H9 (cell line): ENCODE measurements around the gene NUPR1. TPM values are rescaled to one million over a fixed set of nuclear protein-coding genes. Genes with fewer than 3 reads are reported as not detected.

Experiments used
- DNase-seq: peaks from one replicate; pipeline ENCODE4 v3.0.0-alpha.2; 2017
- H2AFZ ChIP-seq: one replicate; pipeline ENCODE4 v1.6.1; 2013; ENCODE audit warnings: mild to moderate bottlenecking, low read length, control low read depth, moderate library complexity
- H2AK5ac ChIP-seq: 2 replicates; pipeline ENCODE4 v1.6.1; 2013; ENCODE audit warnings: low read length, control low read depth, mixed read lengths; ENCODE audit not compliant: insufficient read length
- H2BK120ac ChIP-seq: one replicate; pipeline ENCODE4 v1.6.1; 2013; ENCODE audit warnings: low read depth, mild to moderate bottlenecking, low read length, control low read depth, inconsistent platforms; ENCODE audit not compliant: poor library complexity, severe bottlenecking
- H2BK12ac ChIP-seq: 2 replicates; pipeline ENCODE4 v1.6.1; 2013; ENCODE audit warnings: low read length, control low read depth, mixed read lengths, low read depth; ENCODE audit not compliant: insufficient read length
- H2BK15ac ChIP-seq: 2 replicates; pipeline ENCODE4 v1.6.1; 2013; ENCODE audit warnings: low read depth, low read length, control low read depth
- H2BK20ac ChIP-seq: one replicate; pipeline ENCODE4 v1.6.1; 2013; ENCODE audit warnings: low read depth, mild to moderate bottlenecking, low read length, control low read depth, inconsistent platforms; ENCODE audit not compliant: poor library complexity, severe bottlenecking
- H2BK5ac ChIP-seq: 2 replicates; pipeline ENCODE4 v1.6.1; 2013; ENCODE audit warnings: low read length, control low read depth, mixed read lengths; ENCODE audit not compliant: insufficient read length
- H3K14ac ChIP-seq: 2 replicates; pipeline ENCODE4 v1.6.1; 2013; ENCODE audit warnings: low read length, control low read depth; ENCODE audit not compliant: insufficient read depth
- H3K18ac ChIP-seq: 2 replicates; pipeline ENCODE4 v1.6.1; 2013; ENCODE audit warnings: low read depth, mild to moderate bottlenecking, mixed read lengths, low read length, control low read depth; ENCODE audit not compliant: insufficient read length
- H3K23ac ChIP-seq: 2 replicates; pipeline ENCODE4 v1.6.1; 2013; ENCODE audit warnings: low read length, control low read depth, mixed read lengths, low read depth; ENCODE audit not compliant: insufficient read length
- H3K23me2 ChIP-seq: 2 replicates; pipeline ENCODE4 v1.6.1; 2013; ENCODE audit warnings: low read depth, mild to moderate bottlenecking, mixed read lengths, low read length, control low read depth; ENCODE audit not compliant: insufficient read length, poor library complexity, severe bottlenecking
- H3K27ac ChIP-seq: 2 replicates; pipeline ENCODE4 v1.5.1; 2013; ENCODE audit warnings: low read length, control low read depth, mixed read lengths, low read depth; ENCODE audit not compliant: insufficient read length
- H3K27me3 ChIP-seq: 2 replicates; pipeline ENCODE4 v1.6.1; 2013; ENCODE audit warnings: low read length, control low read depth, inconsistent platforms; ENCODE audit not compliant: insufficient read depth
- H3K4ac ChIP-seq: 2 replicates; pipeline ENCODE4 v1.6.1; 2013; ENCODE audit warnings: low read depth, mild to moderate bottlenecking, control low read depth, inconsistent platforms, low read length, moderate library complexity
- H3K4me1 ChIP-seq: 2 replicates; pipeline ENCODE4 v1.6.1; 2013; ENCODE audit warnings: low read length, control low read depth, inconsistent platforms; ENCODE audit not compliant: insufficient read depth
- H3K4me2 ChIP-seq: 2 replicates; pipeline ENCODE4 v1.6.1; 2013; ENCODE audit warnings: low read length, control low read depth, mixed read lengths; ENCODE audit not compliant: insufficient read length, insufficient read depth
- H3K56ac ChIP-seq: 2 replicates; pipeline ENCODE4 v1.6.1; 2013; ENCODE audit warnings: low read depth, mild to moderate bottlenecking, mixed read lengths, low read length, control low read depth; ENCODE audit not compliant: insufficient read length
- H3K79me1 ChIP-seq: 2 replicates; pipeline ENCODE4 v1.6.1; 2013; ENCODE audit warnings: low read depth, mild to moderate bottlenecking, moderate library complexity, low read length, control low read depth, inconsistent platforms; ENCODE audit not compliant: insufficient read depth, poor library complexity, severe bottlenecking
- H3K79me2 ChIP-seq: 2 replicates; pipeline ENCODE4 v1.6.1; 2013; ENCODE audit warnings: low read length, control low read depth, inconsistent platforms; ENCODE audit not compliant: insufficient read depth
- H3K9ac ChIP-seq: 2 replicates; pipeline ENCODE4 v1.6.1; 2013; ENCODE audit warnings: low read length, control low read depth, mixed read lengths; ENCODE audit not compliant: insufficient read length; ENCODE audit errors: extremely low read depth
- H3K9me3 ChIP-seq: one replicate; pipeline ENCODE4 v1.6.1; 2013; ENCODE audit warnings: low read depth, low read length, inconsistent platforms; ENCODE audit not compliant: control insufficient read depth
- H3T11ph ChIP-seq: one replicate; pipeline ENCODE4 v1.6.1; 2013; ENCODE audit warnings: mild to moderate bottlenecking, low read length, control low read depth, inconsistent platforms
- H4K20me1 ChIP-seq: one replicate; pipeline ENCODE4 v1.6.1; 2013; ENCODE audit not compliant: control insufficient read depth, insufficient read length, insufficient read depth
- H4K5ac ChIP-seq: 2 replicates; pipeline ENCODE4 v1.6.1; 2013; ENCODE audit warnings: low read depth, mild to moderate bottlenecking, mixed read lengths, low read length, control low read depth; ENCODE audit not compliant: insufficient read length
- H4K8ac ChIP-seq: replicated peaks from 2 replicates; pipeline ENCODE4 v1.6.1; 2013; ENCODE audit warnings: low read length, control low read depth, mixed read lengths, low read depth; ENCODE audit not compliant: insufficient read length
- H4K91ac ChIP-seq: 2 replicates; pipeline ENCODE4 v1.6.1; 2013; ENCODE audit warnings: low read depth, mild to moderate bottlenecking, moderate library complexity, mixed read lengths, low read length, control low read depth; ENCODE audit not compliant: insufficient read length
- H3K27ac Mint-ChIP-seq, 3 experiments: 2 replicates in 2 of 3; 3 replicates in 1 of 3; pipeline ENCODE4 v1.8.0; 2020 to 2021; ENCODE audit warnings: mixed read lengths in 3 of 3, mild to moderate bottlenecking in 1 of 3, moderate library complexity in 1 of 3
- H3K27me3 Mint-ChIP-seq: 2 replicates; pipeline ENCODE4 v1.8.0; 2021; ENCODE audit warnings: low read depth, mild to moderate bottlenecking, moderate library complexity, mixed read lengths
- H3K36me3 Mint-ChIP-seq, 3 experiments: 2 replicates in 2 of 3; 3 replicates in 1 of 3; pipeline ENCODE4 v1.8.0; 2020 to 2021; ENCODE audit warnings: low read depth in 3 of 3, mixed read lengths in 3 of 3; ENCODE audit not compliant: insufficient read depth in 1 of 3
- H3K4me1 Mint-ChIP-seq, 2 experiments: 2 replicates each; pipeline ENCODE4 v1.8.0; 2020; ENCODE audit warnings: mixed read lengths in 2 of 2
- H3K4me3 Mint-ChIP-seq, 2 experiments: 2 replicates in 1 of 2; 3 replicates in 1 of 2; pipeline ENCODE4 v1.8.0; 2020 to 2021; ENCODE audit warnings: mild to moderate bottlenecking in 2 of 2, mixed read lengths in 2 of 2, moderate library complexity in 1 of 2
- H3K9me3 Mint-ChIP-seq, 2 experiments: 2 replicates in 1 of 2; 3 replicates in 1 of 2; pipeline ENCODE4 v1.8.0; 2020; ENCODE audit warnings: mild to moderate bottlenecking in 2 of 2, mixed read lengths in 2 of 2, moderate library complexity in 1 of 2
- CTCF ChIP-seq: fragments of 200-600 bp; sonication (generic); conservative IDR thresholded peaks from 3 replicates; pipeline ENCODE4 v1.8.0; 2021; ENCODE audit warnings: antibody characterized with exemption, mild to moderate bottlenecking
- WGBS: extraction: QIAGEN DNeasy Blood & Tissue Kit; methylation state at CpG from one replicate; pipeline ENCODE4 v1.1.7; 2013; ENCODE audit warnings: missing lambda C conversion rate, low lambda C conversion rate, mixed read lengths; ENCODE audit not compliant: insufficient read length; ENCODE audit errors: extremely low coverage; 5-methylcytosine and 5-hydroxymethylcytosine counted together
- total RNA-seq: library from RNA; stranded (reverse); gene quantifications from 2 replicates; pipeline ENCODE4 v1.2.1, GENCODE V29; 2021

NUPR1 gene
- total RNA-seq, 1 experiment from 2014 or later: 0.35 TPM

- Histone ChIP-seq H2AFZ (no peak overlapping the region), H2BK120ac (no peak overlapping the region), H2AK5ac (no peak overlapping the region), H3K4me2 (no peak overlapping the region), H3K18ac (no peak overlapping the region), H3K9ac (no peak overlapping the region), H4K5ac (no peak overlapping the region), H3K4me1 (no peaks in the 10 kb centered on the region), H3K14ac (no peak overlapping the region), H3K27me3 (no peaks in the 10 kb centered on the region), H2BK5ac (no peak overlapping the region), H4K20me1 (no peaks in the 10 kb centered on the region), H4K8ac (no peak overlapping the region), H2BK15ac (no peak overlapping the region), H3K23me2 (no peaks in the 10 kb centered on the region), H3K79me1 (no peaks in the 10 kb centered on the region), H3K23ac (no peak overlapping the region), H2BK20ac (no peak overlapping the region), H3K4ac (no peak overlapping the region), H2BK12ac (no peak overlapping the region), H3K27ac (no peak overlapping the region), H3T11ph (no peak overlapping the region), H3K56ac (no peak overlapping the region), H4K91ac (no peak overlapping the region), H3K9me3 (no peaks in the 10 kb centered on the region), H3K79me2 (no peaks in the 10 kb centered on the region)
- no peaks in the 10 kb centered on the region for H3K9me3 Mint-ChIP-seq
- no peaks in the 10 kb centered on the region for H3K27me3 Mint-ChIP-seq
- no peak for TF ChIP-seq CTCF
- no peak overlapping the region for H3K27ac Mint-ChIP-seq
- H3K4me1 Mint-ChIP-seq: peaks cover 5 to 7% of the 10 kb centered on the region in 2 experiments
- H3K4me3 Mint-ChIP-seq: no peak overlapping the region
- H3K36me3 Mint-ChIP-seq: peaks cover 10 to 22% (median 16%) of the 10 kb centered on the region in 3 experiments
- no peak for DNase-seq
- WGBS: no CpG with 5 or more reads among the region's 2 CpGs
Measured at GRCh38 chr16:28555561-28555960, 16.8 kb upstream of the NUPR1 start.
